Epithelial cell of esophagus (primary cell): ENCODE measurements around the gene COL17A1.

Experiments used
- DNase-seq: peaks from one replicate; pipeline ENCODE4 v3.0.0; 2010; ENCODE audit warnings: low read depth
- H3K4me3 ChIP-seq: 2 replicates; pipeline ENCODE4 v1.5.1; 2011; ENCODE audit warnings: mild to moderate bottlenecking, low read length, control low read depth
- TF ChIP-seq, protein P1 (sequence below): IDR thresholded peaks from 2 replicates; pipeline ENCODE4 v1.5.1; 2011; ENCODE audit warnings: low read depth, mild to moderate bottlenecking, low read length, control low read depth, inconsistent platforms; ENCODE audit not compliant: insufficient read depth; ENCODE audit errors: missing control alignments

The COL17A1 gene

DNA sequence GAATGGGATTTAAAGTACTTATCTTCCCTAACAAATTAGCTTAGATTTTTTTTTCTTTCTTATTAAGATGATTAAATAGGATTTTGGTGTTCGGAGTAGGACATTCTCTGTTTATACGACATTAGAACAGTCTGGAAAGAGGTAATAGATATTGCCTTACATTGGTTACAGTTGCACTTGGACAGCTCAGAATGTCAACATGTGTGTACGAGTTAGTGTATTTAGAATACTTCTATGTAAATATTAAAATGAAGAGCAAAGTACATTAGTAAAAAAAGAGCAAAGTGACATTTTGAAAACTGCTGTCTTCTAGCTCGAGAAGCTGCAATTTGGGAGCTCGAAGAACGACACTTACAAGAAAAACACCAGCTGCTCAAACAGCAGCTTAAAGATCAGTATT is 67.2 kb downstream of the COL17A1 start:
- H3K4me3 ChIP-seq = no peak overlapping the region
- TF ChIP-seq, protein P1, sequence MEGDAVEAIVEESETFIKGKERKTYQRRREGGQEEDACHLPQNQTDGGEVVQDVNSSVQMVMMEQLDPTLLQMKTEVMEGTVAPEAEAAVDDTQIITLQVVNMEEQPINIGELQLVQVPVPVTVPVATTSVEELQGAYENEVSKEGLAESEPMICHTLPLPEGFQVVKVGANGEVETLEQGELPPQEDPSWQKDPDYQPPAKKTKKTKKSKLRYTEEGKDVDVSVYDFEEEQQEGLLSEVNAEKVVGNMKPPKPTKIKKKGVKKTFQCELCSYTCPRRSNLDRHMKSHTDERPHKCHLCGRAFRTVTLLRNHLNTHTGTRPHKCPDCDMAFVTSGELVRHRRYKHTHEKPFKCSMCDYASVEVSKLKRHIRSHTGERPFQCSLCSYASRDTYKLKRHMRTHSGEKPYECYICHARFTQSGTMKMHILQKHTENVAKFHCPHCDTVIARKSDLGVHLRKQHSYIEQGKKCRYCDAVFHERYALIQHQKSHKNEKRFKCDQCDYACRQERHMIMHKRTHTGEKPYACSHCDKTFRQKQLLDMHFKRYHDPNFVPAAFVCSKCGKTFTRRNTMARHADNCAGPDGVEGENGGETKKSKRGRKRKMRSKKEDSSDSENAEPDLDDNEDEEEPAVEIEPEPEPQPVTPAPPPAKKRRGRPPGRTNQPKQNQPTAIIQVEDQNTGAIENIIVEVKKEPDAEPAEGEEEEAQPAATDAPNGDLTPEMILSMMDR = no peak
- DNase-seq = no peak

DNA sequence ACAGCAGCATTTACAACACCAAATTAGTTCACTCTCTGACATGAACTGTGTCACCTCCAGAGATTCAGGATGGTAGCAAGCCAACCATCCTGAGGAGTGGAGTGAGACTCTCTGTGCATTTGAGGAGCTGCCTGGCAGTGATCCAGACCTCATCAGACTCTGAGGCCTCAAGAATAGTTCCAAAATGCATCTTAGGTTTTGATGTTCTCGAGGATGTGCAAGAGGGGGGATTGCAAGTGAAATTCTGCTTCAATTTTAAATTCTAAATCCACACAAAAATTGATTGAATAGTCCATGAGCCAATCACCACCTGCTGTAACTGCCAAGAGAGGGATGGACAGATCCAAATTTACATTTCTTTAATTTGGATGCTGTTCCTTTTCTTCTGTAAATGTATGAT is 69.0 kb downstream of the COL17A1 start:
- no peak for DNase-seq
- TF ChIP-seq, protein P1 = no peak
- no peak overlapping the region for H3K4me3 ChIP-seq

DNA sequence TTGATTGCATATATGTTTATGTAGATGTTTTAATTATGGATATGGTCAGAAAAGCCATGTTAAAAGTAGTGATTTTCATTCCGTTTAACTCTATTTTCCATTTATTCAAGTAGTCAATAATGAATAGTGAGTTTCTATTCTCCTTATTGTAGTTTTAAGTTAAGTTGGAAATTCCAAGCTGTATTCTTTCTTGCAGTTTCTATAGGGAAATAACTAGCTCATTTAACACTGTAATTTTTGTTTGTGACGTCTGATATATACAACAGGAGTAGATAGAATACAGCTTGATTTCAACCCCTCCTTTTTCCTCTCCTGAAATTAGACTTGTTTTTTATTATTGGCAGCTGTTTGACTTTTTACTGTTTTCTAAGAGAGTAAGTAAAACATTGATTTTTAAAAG is 71.5 kb downstream of the COL17A1 start:
- no peak overlapping the region for H3K4me3 ChIP-seq

DNA sequence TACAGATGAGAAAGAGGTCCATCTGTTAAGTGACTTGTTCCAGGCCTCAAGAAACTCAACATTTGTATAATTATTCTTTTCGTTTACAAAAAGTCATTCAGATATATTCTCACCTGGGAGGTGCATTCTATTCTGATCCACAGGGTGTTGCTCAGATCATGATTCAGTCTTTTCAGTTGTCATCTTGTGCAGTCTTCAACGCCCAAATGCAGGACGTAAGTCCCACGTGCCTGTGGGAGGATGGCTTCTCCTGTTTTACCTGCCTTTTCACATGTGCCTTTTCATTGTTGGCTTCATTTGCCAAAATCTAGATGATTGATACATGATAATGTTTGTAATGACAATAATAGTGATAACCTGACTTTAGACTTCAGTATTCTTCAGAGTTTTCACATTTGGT is 72.2 kb downstream of the COL17A1 start:
- TF ChIP-seq, protein P1 = no peak
- DNase-seq = no peak
- H3K4me3 ChIP-seq = no peak overlapping the region

More for the DNA sequence above, 71.5 kb downstream of the COL17A1 start:
- no peak for DNase-seq
- TF ChIP-seq, protein P1 = no peak

DNA sequence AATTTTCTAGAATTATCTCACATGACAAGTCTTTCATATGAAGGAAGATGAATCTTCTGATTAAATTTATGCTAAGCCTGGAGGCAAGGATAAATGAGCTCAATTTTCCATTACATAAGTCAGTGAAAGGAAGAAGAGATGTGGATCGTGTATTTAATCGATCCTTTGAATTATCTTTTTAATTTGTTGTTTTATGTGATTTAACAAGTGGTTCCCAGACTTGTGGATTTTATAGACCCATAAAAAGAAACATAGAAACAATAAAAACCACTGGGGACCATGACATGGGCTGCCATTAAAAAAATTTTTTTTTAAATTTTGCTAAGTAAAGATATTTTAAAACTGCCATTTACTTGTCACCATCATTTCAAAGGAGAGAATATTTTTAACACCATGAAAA is 73.8 kb downstream of the COL17A1 start:
- H3K4me3 ChIP-seq = no peak overlapping the region
- TF ChIP-seq, protein P1 = no peak
- DNase-seq = no peak

DNA sequence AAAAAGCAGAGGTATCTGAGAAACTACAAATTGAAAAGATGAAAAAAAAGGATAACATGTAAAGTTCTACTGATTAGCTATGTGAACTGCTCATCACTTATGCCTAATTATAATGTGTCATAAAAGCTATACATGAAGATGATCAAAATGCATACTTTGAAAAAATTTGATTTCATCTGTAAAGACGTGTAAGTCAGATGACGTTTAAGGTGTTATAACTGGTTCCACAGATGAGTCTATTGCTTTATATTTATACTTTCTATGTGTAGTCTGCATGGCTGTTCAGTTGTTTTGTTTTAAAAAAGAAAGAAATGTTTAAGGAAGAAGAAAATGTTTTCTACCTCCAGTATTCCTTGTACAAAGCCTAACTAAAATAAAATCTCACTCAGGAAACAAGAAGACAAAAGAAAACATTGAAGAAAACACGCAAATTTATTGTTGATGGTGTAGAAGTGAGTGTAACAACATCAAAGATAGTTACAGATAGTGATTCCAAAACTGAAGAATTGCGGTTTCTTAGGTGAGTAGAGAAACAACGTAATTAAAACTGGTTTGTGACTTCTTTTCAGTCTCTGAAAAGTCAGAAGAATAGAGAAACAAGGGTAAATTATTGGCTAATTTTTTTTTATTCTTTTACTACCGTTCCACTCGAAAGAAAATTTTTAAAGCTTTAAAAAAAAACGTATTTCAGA is 80.4 kb downstream of the COL17A1 start:
- no peak overlapping the region for H3K4me3 ChIP-seq
- no peak for DNase-seq
- TF ChIP-seq, protein P1 = no peak

DNA sequence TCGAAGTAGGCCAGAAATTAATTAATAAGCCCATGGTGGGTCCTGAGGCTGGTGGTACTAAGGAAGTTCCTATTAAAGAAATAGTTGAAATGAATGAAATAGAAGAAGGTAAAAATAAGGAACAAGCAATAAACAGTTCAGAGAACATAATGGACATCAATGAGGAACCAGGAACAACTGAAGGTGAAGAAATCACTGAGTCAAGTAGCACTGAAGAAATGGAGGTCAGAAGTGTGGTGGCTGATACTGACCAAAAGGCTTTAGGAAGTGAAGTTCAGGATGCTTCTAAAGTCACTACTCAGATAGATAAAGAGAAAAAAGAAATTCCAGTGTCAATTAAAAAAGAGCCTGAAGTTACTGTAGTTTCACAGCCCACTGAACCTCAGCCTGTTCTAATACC is 82.8 kb downstream of the COL17A1 start:
- TF ChIP-seq, protein P1 = no peak
- no peak for DNase-seq
- H3K4me3 ChIP-seq = no peak overlapping the region
